PC-3 (cell line): ENCODE measurements around the gene KERA. TPM values are rescaled to one million over a fixed set of nuclear protein-coding genes. Genes with fewer than 3 reads are reported as not detected.

Source experiments
- ATAC-seq: fragments of 200-7000 bp; cut with Tn5 transposase; 2 replicates; pipeline ENCODE4 v1.9.1; 2020; ENCODE audit warnings: mild to moderate bottlenecking, moderate library complexity
- BruUV-seq: library from RNA; stranded (reverse); fragments of 400-500 nt; replicated peaks from 2 replicates; lab custom pipeline; 2021; lab: Mats Ljungman, UMichigan
- CTCF ChIA-PET: fragments of 300-600 bp; sonication (Branson Sonifier 250); formaldehyde crosslinking; loops from one replicate; lab custom pipeline; 2022; ENCODE audit warnings: antibody characterized with exemption; lab: Charles Lee
- POLR2A ChIA-PET: fragments of 300-600 bp; sonication (Branson Sonifier 250); formaldehyde crosslinking; loops from one replicate; lab custom pipeline; 2022; ENCODE audit warnings: antibody characterized with exemption; ENCODE audit not compliant: unreplicated experiment; lab: Charles Lee
- DNase-seq: peaks from one replicate; pipeline ENCODE4 v3.0.0-alpha.2; 2015
- H2AFZ ChIP-seq: fragments of 300-600 bp; sonication (generic); 2 replicates; pipeline ENCODE4 v1.6.0; 2016; ENCODE audit warnings: antibody characterized with exemption, low read length
- H3F3A ChIP-seq: fragments of 300-600 bp; sonication (generic); one replicate; pipeline ENCODE4 v1.6.0; 2017; ENCODE audit warnings: antibody characterized with exemption, low read length, control low read depth, mild to moderate bottlenecking; ENCODE audit not compliant: unreplicated experiment
- H3K27ac ChIP-seq: fragments of 300-600 bp; sonication (generic); 2 replicates; pipeline ENCODE4 v1.5.1; 2016; ENCODE audit warnings: mild to moderate bottlenecking, low read length
- H3K27me3 ChIP-seq: fragments of 300-600 bp; sonication (generic); 2 replicates; pipeline ENCODE4 v1.6.1; 2016; ENCODE audit warnings: low read length, mixed read lengths
- H3K36me3 ChIP-seq: fragments of 300-600 bp; sonication (generic); 2 replicates; pipeline ENCODE4 v1.6.1; 2016; ENCODE audit warnings: low read depth, mixed run types, low read length, mixed read lengths
- H3K4me1 ChIP-seq: fragments of 300-600 bp; sonication (generic); 2 replicates; pipeline ENCODE4 v1.5.1; 2016; ENCODE audit warnings: low read length; ENCODE audit not compliant: insufficient read depth
- H3K4me2 ChIP-seq: fragments of 300-600 bp; sonication (generic); 2 replicates; pipeline ENCODE4 v1.6.0; 2016; ENCODE audit warnings: low read length
- H3K4me3 ChIP-seq: fragments of 300-600 bp; sonication (generic); 2 replicates; pipeline ENCODE4 v1.5.1; 2016; ENCODE audit warnings: mild to moderate bottlenecking, low read length, mixed read lengths
- H3K79me2 ChIP-seq: fragments of 300-600 bp; sonication (generic); 2 replicates; pipeline ENCODE4 v1.6.1; 2017; ENCODE audit warnings: low read length, mixed read lengths
- H3K9ac ChIP-seq: fragments of 300-600 bp; sonication (generic); 2 replicates; pipeline ENCODE4 v1.6.0; 2016; ENCODE audit warnings: mild to moderate bottlenecking, low read length
- H3K9me2 ChIP-seq: fragments of 300-600 bp; sonication (generic); replicated peaks from 2 replicates; pipeline ENCODE4 v1.6.1; 2016; ENCODE audit warnings: mixed run types, low read length, mixed read lengths
- H3K9me3 ChIP-seq: fragments of 300-600 bp; sonication (generic); 2 replicates; pipeline ENCODE4 v1.6.1; 2016; ENCODE audit warnings: low read length, mixed read lengths
- H4K20me1 ChIP-seq: fragments of 300-600 bp; sonication (generic); 2 replicates; pipeline ENCODE4 v1.6.1; 2016; ENCODE audit warnings: low read length, mixed read lengths
- EZH2 ChIP-seq: fragments of 300-600 bp; sonication (generic); IDR thresholded peaks from one replicate; pipeline ENCODE4 v1.6.1; 2017; ENCODE audit warnings: antibody characterized with exemption, mild to moderate bottlenecking, low read length; ENCODE audit not compliant: unreplicated experiment
- EZH2phosphoT487 ChIP-seq: fragments of 300-600 bp; sonication (generic); IDR thresholded peaks from 2 replicates; pipeline ENCODE4 v1.6.1; 2018; ENCODE audit warnings: mild to moderate bottlenecking, antibody characterized with exemption, low read length, borderline replicate concordance
- intact Hi-C: fragments of 100-400 bp; cut with micrococcal nuclease; formaldehyde crosslinking; loops from 2 replicates; pipeline ENCODE4 v1.9.0; 2023
- total RNA-seq: library from RNA; depleted of rRNA; stranded (reverse); fragments of >200 nt; gene quantifications from 2 replicates; pipeline ENCODE4 v1.2.3, GENCODE V29; 2014
- TF ChIP-seq, protein P1 (sequence below): fragments of 300-600 bp; sonication (generic); conservative IDR thresholded peaks from 2 replicates; pipeline ENCODE4 v1.5.1; 2017; ENCODE audit warnings: antibody characterized with exemption, low read depth, mild to moderate bottlenecking, low read length

Gene KERA
- total RNA-seq, 1 experiment from 2014 or later, result not detected

DNA sequence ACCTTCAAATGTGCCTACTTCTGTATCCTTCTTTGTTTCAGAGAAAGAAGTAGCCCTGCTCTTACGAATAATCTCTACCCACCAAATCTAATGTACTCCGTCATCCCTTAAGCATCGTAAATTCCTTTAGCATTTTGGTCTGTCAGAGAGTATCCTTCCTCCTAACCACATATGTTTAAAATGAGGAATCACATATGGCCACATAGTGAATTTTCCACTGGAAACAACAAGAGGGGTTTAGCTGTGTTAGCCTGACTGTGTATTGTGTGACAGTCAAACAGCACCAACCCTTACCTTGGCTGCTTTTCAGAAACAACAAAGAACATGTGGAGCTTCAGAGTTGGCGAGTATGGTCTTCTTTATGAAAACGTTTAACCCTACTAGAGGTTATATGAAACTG is 48.0 kb upstream of the KERA start:
- H3K4me3 ChIP-seq, result no peak overlapping the region
- no TSS peak for BruUV-seq
- no peaks in the 10 kb centered on the region for H3K36me3 ChIP-seq
- TF ChIP-seq, protein P1, sequence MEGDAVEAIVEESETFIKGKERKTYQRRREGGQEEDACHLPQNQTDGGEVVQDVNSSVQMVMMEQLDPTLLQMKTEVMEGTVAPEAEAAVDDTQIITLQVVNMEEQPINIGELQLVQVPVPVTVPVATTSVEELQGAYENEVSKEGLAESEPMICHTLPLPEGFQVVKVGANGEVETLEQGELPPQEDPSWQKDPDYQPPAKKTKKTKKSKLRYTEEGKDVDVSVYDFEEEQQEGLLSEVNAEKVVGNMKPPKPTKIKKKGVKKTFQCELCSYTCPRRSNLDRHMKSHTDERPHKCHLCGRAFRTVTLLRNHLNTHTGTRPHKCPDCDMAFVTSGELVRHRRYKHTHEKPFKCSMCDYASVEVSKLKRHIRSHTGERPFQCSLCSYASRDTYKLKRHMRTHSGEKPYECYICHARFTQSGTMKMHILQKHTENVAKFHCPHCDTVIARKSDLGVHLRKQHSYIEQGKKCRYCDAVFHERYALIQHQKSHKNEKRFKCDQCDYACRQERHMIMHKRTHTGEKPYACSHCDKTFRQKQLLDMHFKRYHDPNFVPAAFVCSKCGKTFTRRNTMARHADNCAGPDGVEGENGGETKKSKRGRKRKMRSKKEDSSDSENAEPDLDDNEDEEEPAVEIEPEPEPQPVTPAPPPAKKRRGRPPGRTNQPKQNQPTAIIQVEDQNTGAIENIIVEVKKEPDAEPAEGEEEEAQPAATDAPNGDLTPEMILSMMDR, result no peak
- no peak for TF ChIP-seq EZH2
- no peak for TF ChIP-seq EZH2phosphoT487
- H4K20me1 ChIP-seq, result no peaks in the 10 kb centered on the region
- H3K9me2 ChIP-seq, result no peaks in the 10 kb centered on the region
- no peak overlapping the region for H3K4me2 ChIP-seq
- no peaks in the 10 kb centered on the region for H3K27me3 ChIP-seq
- ATAC-seq, result no peak
- H3K9ac ChIP-seq, result no peak overlapping the region
- no peaks in the 10 kb centered on the region for H3K9me3 ChIP-seq
- DNase-seq, result no peak
- ChIA-PET POLR2A (no interaction called here), CTCF (no interaction called here)
- intact Hi-C loops, result no loop called here
- no peak overlapping the region for H3K27ac ChIP-seq
- no peak overlapping the region for H2AFZ ChIP-seq
- no peaks in the 10 kb centered on the region for H3K79me2 ChIP-seq
- H3K4me1 ChIP-seq, result peaks cover under 1% of the 10 kb centered on the region; the same call in 1 of the 2 replicates
- H3F3A ChIP-seq, result no peaks in the 10 kb centered on the region

DNA sequence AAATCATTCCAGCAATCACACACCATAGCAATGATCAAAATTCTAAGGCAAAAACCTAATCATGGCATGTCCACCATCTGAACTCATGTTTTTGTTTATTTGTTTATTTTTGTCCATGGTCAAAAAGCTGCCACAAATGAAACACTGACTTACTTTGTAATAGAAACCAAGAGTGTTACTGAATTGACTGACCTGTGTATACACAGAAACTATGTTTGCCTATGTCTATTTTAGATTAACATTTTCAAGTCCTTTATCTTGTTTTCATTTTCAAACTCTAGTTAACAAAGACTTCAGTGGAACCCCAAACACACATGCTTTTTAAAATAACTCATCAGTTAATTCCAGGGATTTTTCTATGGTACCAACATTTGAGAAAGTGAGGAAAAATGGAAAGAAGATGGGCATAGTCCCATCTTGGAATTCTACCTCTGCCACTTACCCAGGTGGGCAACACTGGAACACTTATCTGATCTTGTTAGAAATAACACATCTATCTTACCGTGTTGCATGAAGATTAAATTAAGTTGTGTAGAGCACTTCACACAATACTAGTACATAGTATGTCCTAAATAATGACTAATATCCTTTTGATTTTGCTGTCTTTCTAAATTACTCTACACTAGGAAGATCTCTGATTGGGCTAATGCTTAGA is 47.1 kb upstream of the KERA start:
- no TSS peak for BruUV-seq
- H3K79me2 ChIP-seq, result no peaks in the 10 kb centered on the region
- no peak overlapping the region for H3K9ac ChIP-seq
- no peaks in the 10 kb centered on the region for H3K27me3 ChIP-seq
- H3K9me2 ChIP-seq, result no peaks in the 10 kb centered on the region
- H4K20me1 ChIP-seq, result no peaks in the 10 kb centered on the region
- no peaks in the 10 kb centered on the region for H3K4me1 ChIP-seq
- no peak overlapping the region for H2AFZ ChIP-seq
- TF ChIP-seq EZH2phosphoT487, result no peak
- TF ChIP-seq EZH2, result no peak
- TF ChIP-seq, protein P1, result no peak
- no peak overlapping the region for H3K4me2 ChIP-seq
- no peak for ATAC-seq
- no peaks in the 10 kb centered on the region for H3K9me3 ChIP-seq
- intact Hi-C loops, result no loop called here
- H3K27ac ChIP-seq, result no peak overlapping the region
- CTCF ChIA-PET, result no interaction called here
- H3K4me3 ChIP-seq, result no peak overlapping the region
- POLR2A ChIA-PET, result no interaction called here
- no peaks in the 10 kb centered on the region for H3F3A ChIP-seq
- DNase-seq, result no peak
- no peaks in the 10 kb centered on the region for H3K36me3 ChIP-seq

DNA sequence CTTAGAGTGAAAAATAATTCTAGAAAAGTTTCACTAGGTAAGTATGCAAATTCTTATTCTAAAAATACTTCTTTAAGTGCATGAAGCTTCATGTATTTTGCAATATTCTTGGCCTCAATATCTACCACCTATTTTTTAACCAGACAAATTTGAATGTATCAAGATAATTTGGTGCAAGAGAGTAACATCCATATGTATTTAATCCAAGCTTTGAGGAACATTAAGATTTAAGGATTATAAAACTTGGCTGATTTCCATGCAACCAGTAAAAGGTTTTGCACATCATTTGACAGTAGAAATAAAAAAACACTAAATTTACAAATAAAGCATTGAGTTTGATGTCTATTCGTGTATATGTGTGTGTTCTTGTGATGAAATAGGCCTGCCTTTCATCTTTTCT is 45.8 kb upstream of the KERA start:
- no TSS peak for BruUV-seq
- Histone ChIP-seq H3K9ac (no peak overlapping the region), H3K79me2 (no peaks in the 10 kb centered on the region), H3K4me3 (no peak overlapping the region), H3K36me3 (no peaks in the 10 kb centered on the region), H3F3A (no peaks in the 10 kb centered on the region), H3K9me3 (no peaks in the 10 kb centered on the region), H2AFZ (no peak overlapping the region), H3K27ac (no peak overlapping the region), H3K9me2 (no peaks in the 10 kb centered on the region), H3K4me2 (no peak overlapping the region), H3K27me3 (no peaks in the 10 kb centered on the region), H3K4me1 (peaks cover 12% of the 10 kb centered on the region), H4K20me1 (no peaks in the 10 kb centered on the region)
- no peak for TF ChIP-seq EZH2phosphoT487
- no peak for TF ChIP-seq EZH2
- TF ChIP-seq, protein P1, result no peak
- ChIA-PET POLR2A (interaction anchor here (0.6 kb wide), 1 partner anchor 1239 kb away, joined by 3 read pairs; no protein-coding TSS in a partner anchor), CTCF (no interaction called here)
- DNase-seq (no peak), ATAC-seq (no peak)
- intact Hi-C loops, result no loop called here
